Measurements from ENCODE around the gene ZIC2.

The ZIC2 gene

GRCh38 chr13:99959540-99960230 lies 21.9 kb upstream of the ZIC2 start:
- no peak for DNase-seq (ENCODE audit: low read depth)

DNA sequence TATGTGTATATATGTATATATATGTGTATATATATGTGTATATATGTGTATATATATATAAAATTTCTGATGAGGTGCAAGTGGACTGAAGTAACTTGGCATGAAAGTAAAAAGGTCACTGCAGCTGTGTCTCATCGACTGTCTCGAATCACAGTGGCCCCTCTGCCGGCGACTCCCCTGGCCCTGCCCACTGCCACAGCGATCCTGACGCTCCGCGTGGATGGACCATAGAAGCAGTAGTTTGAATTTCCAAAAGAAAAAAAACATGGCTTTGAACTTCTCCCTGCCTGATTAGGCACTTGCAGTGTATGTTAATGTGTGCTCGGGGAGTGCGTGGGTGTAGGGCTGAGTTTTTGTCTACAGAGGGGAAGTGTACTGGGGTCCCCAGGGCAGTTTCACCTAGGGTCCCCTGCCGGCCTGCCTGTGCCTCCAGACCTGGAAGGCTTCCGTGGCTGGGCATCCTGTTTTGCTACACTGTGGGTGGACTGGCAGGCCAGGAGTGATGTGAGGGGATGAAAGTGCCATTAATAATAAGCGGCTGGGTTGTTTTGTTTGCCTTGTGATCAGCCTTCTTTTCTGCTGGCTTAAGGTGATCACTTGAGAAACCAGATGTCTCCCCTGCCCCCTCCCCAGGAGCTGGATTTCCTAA lies 20.8 kb upstream of the ZIC2 start:
- no peak for DNase-seq (ENCODE audit: low read depth)

DNA sequence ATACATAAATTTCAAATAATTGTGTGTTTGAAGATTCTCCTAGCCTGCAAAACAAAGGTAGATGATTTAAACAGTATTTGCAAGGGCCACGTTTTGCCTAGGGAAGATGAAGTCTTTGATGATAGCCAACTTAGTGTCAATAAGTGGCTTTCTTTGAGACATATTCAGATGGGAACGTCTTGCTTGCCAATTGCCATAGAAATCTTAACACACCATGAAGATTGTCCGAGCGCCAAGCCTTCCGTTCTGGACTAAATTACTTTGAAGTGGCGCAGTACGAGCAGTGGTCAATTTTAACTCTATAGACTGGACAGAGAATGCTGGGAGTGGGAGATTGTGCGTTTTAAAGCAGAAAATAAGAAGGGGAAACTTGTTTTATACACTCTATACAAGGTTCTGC lies 19.9 kb upstream of the ZIC2 start:
- DNase-seq (ENCODE audit: low read depth): no peak

GRCh38 chr13:99962242-99962641 lies 19.3 kb upstream of the ZIC2 start:
- no peak for DNase-seq (ENCODE audit: low read depth)

DNA sequence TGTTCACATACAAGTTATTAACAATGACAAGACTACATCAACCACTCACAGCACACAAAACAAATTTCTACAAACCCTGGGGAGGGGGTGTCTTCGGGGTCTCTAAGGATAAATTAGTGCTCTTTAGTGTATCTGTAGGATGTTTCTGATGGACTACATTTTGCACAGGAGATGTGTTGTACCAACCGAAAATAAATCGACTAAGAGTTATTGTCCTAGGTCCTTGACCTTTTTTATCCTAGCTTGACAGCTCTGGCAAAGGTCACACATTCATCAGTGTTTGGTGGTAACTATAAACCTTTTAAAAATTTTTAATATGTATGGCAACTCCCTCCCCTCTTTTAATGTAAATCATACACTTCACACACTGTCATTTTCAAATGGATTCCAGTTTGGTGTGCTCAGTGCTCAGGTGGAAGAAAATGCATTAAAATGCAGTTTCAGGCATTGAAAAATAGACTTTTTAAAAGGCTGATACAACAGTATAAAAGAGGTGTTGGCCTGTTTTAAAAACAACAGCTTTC lies 17.7 kb upstream of the ZIC2 start:
- no peak for DNase-seq (ENCODE audit: low read depth)

GRCh38 chr13:99965329-99966000 lies 16.1 kb upstream of the ZIC2 start:
- no peak for DNase-seq (ENCODE audit: low read depth)

DNA sequence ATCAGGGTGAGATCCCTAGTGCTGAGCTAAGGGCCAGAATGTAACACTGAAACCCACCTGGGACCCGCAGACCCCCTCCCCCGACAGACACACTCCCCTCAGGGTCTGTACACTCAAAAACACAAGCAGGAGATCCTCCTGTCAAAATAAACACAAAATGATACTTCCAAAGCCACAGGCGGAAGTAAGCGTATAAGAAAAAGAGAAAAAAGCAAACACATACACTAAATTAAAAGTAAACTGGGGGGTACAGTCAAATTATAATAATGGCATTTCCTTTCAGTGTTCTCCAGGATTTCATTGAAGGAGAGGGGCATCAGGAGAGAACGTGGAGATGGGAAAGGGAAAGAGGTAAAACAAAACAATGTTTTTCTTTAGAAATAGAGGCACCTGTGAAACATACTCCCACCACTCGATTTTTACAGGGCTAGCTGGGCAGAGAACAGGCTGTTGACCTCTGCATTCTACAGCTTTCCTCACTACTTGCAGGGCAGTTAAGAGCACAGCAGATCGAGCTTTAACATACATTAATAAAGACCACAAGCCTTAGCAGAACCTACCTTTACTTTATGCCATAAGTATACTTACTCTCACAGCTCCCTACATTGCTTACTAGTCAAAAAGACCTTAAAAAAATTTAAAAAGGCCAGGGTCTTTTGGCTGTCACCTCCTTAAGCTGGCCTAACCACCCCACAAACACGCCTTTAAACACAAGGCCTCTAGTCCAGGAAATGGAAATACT lies 15.3 kb upstream of the ZIC2 start:
- no peak for DNase-seq (ENCODE audit: low read depth)

GRCh38 chr13:99967498-99967868 lies 14.1 kb upstream of the ZIC2 start:
- no peak for DNase-seq (ENCODE audit: low read depth)

- no peak for DNase-seq (ENCODE audit: low read depth)
Measured at GRCh38 chr13:99967869-99968520, 13.6 kb upstream of the ZIC2 start.

- DNase-seq (ENCODE audit: low read depth): no peak
Measured at GRCh38 chr13:99968521-99969452, 12.8 kb upstream of the ZIC2 start.

GRCh38 chr13:99969453-99969918 lies 12.1 kb upstream of the ZIC2 start:
- DNase-seq (ENCODE audit: low read depth): no peak

DNA sequence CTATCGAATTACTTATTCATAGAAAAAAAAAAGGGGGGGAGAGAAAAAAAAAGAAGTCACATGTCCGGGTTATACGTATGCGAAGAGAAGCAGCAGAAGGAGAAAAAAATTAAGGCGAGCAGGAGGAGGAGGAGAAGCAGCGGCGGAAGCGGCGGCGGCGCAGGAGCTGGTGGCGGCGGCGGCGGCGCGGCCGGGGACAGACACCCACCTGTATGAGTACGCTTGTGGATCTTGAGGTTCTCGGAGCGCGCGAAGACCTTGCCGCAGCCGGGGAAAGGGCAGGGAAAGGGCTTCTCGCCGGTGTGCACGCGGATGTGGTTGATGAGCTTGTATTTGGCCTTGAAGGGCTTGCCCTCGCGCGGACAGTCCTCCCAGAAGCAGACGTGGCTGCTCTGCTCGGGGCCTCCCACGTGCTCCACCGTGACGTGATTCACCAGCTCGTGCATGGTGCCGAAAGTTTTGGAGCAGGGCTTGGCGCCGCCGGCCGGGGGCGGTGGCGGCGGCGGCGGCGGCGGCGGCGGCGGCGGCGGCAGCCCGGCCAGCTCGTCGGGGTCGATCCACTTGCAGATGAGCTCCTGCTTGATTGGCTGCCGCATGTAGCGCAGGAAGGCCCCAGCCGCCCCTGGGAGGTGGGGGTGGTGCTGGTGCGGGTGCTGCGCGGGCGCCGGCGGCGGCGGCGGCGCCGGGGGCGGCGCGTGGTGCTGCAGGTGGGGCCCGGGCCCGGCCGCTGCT lies 11.5 kb upstream of the ZIC2 start:
- no peak for DNase-seq (ENCODE audit: low read depth)

DNA sequence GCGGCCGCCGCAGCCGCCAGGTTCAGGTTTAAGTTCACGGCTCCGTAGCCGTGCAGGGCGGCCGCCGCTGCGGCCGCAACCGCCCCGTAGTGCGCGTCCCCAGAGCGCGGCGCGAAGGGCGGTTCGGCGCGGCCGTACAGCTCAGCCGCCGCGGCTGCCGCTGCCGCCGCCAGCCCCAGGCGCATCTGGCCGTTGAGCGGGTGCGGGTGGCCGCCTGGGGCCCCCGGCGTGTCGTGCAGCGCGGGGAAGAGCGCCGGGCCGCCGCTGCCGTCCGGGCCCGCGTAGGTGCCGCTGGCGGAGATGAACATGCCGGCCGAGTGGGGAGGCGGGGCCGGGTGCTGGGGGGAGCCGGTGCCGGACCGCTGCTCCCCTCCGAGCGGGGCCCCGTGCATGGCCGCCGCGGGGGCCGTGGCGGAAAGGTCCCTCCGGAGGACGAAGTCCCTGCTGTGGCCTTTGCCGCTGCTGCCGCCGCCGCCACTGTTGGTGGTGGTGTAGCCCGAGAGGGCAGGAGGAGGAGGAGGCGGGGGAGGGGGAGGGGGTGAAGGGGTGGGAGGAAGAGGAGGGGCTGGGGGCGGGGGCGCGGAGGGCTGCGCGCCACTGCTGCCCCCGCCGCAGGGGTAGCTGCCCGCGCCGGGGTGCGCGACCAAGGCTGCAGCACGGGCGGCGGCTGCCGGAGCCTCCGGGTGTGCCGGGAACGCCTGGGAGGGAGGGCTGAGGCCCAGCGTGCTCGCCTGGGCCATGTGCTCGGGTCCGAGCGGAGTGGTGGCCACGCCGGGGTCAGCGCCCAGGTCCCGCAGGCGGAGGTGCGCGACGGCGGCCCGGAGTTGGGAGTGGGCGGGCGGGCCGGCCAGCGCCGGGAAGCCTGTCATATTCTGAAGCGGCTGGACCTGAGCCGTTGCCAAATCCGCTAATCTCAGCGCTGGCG lies 10.7 kb upstream of the ZIC2 start:
- DNase-seq (ENCODE audit: low read depth): no peak

DNA sequence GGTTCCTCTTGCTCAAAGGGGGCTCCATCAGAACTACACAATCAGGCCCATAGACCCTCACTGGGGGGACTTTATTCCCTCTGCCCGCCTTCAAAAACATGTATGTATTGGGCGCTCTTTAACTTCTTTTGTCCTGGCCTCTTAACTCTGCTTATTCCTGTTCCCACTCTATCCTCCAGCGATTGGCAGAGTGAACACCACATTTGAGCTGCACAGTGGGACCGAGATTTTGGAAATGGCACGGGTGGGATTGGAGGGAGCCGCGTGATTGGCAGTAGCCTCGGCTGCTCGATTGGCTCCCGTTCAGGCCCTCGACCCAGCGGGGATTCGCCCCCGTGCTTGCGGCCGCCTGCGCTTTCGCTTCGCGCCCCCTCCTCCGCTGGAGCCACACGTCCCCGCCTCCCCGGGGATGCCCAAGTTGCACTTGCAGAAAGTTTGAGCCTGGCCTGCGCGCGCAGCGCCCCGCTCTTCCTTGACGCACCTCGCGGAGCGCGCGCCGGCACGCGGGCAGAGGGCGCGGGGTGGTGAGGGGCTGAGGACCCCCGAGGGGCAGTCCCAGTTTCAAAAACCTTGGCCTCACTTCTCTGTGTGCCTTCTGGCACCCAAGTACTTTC lies 9.9 kb upstream of the ZIC2 start, which contains the start of gene ZIC5:
Gene ZIC5, minus strand, starts transcription at position 192 of the 614 bp plus-strand sequence. Its CDS starts 164 bp downstream, at position 28.
- no peak for DNase-seq (ENCODE audit: low read depth)

DNA sequence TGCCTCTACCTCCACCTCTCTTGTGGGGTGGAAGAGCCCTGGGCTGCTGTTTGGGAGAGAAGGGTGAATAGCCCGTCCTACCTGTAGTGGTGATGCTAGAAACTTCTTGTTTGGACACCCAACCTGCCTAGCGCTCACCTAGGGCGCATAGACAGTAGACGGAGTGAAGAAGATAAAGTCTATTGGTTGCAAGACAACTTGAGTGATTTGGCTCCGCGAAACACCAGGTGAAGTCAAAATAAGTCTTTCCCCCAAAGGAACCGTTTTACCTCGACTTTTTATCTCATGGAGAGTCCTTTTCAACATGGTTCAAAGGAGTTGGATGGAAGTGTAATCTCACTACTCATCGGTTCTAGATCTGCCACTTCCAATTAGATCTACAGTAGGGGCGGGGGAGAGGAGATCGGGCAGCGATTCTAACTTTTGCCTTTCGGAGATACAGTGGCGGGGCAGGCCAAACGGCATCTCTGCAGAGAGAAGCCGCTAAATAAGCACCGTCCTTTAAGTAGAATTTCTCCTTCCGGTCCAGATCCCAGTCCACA lies 9.3 kb upstream of the ZIC2 start:
- no peak for DNase-seq (ENCODE audit: low read depth)

DNA sequence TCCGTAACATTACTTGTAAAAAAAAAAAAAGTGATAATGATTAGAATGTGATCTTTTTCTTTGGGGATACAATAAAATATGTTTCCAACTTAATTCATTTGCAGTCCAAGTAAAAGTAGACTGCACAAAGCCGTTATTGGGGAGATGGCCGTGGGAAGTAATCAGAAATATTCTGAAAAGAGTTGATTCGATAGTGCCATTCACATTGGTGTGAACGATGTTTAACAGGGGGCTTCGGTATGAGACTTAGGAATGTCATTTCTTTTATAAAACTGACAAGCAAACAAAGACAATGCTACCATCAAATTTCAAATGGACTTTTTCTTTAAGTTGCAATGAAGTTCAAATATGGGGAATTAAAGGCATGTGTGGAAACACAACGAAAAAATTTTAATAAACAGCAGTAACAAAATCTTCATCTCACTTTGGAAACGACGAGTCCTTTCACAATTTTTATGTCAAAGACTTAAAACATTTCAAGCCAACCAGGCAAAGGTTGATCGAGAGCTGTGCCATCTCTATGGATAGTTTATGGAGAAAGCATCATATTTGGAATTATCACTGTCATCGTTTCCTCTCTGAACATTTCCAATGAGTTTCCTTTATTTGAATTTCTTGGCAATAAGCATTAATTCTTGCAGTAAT lies 8.3 kb upstream of the ZIC2 start:
- DNase-seq (ENCODE audit: low read depth): no peak

DNA sequence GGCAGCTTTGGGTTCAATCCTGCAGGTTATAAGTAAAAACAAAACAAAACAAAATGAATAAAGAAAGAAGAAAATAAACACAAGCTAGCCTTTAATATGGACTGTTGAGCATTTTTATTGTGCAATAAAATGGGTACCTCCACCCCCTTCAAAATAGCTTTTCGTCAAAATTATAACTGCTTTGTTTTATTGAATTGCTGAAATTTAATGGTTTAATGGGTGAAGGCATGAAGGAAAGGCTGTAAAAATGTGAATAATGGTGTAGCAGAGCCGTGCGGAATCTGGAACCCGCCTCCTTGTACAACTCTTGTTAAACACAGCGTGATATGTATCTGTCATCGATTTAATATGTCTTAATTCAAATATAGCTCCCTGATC lies 7.8 kb upstream of the ZIC2 start:
- DNase-seq (ENCODE audit: low read depth): no peak
